T-helper 17 cell (primary cell): Measurements from ENCODE around the gene GZMM. TPM values are rescaled to one million over a fixed set of nuclear protein-coding genes. Genes with fewer than 3 reads are reported as not detected.
A peak's percentile ranks its signal among the peaks of the same experiment; 100 is the strongest.

ENCODE experiments used
- ATAC-seq: fragments of 150-1000 bp; cut with Tn5 transposase; 2 replicates; pipeline ENCODE4 v1.10.0; 2021; ENCODE audit warnings: mild to moderate bottlenecking, moderate library complexity
- DNase-seq, 3 donors: peaks; one replicate each; pipeline versions ENCODE4 v3.0.0 to v3.0.0-alpha.2; 2020 to 2021
- H3K9me3 ChIP-seq: one replicate; pipeline ENCODE4 v1.7.0; 2013; ENCODE audit warnings: low read length, mild to moderate bottlenecking; ENCODE audit not compliant: control insufficient read depth, poor library complexity, severe bottlenecking
- H3K27ac Mint-ChIP-seq: one replicate; pipeline ENCODE4 v1.8.0; 2022; ENCODE audit warnings: mild to moderate bottlenecking, moderate library complexity, mixed read lengths
- H3K27me3 Mint-ChIP-seq: one replicate; pipeline ENCODE4 v1.8.0; 2022; ENCODE audit warnings: mixed read lengths
- H3K36me3 Mint-ChIP-seq: one replicate; pipeline ENCODE4 v1.8.0; 2022; ENCODE audit warnings: low read depth, mixed read lengths
- H3K4me1 Mint-ChIP-seq: one replicate; pipeline ENCODE4 v1.8.0; 2022; ENCODE audit warnings: mild to moderate bottlenecking, mixed read lengths
- H3K4me3 Mint-ChIP-seq: one replicate; pipeline ENCODE4 v1.8.0; 2022; ENCODE audit warnings: mild to moderate bottlenecking, moderate library complexity, mixed read lengths
- total RNA-seq, 4 donors: library from RNA in 2 of 4; stranded (reverse) in 2 of 4; gene quantifications; one replicate each; pipeline ENCODE4 v1.2.3 and lab custom pipeline; 2022 to 2026

GZMM gene
- total RNA-seq, 2 donors from 2014 or later: 43.8 to 45.6 TPM

DNA sequence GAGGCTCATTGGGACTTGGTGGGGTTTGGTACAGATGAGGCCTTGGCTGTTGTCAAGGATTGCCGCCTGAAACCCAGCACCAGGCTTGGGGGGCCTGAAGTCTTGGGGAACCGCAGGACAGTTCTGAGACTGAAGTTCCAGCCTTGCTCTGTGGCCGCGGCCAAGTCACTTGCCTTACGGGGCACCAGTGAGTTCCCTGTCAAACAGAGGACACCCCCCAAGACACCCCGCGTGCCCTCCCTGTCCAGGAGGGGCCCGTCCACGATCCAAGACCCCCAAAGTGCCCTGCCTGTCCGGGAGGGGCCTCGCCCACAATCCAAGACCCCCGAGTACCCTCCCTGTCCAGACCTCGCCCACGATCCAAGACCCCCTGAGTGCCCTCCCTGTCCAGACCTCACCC, 9.8 kb upstream of the GZMM start:
- H3K36me3 Mint-ChIP-seq: no peaks in the 10 kb centered on the region
- no peak for DNase-seq
- no peak for ATAC-seq
- no peaks in the 10 kb centered on the region for H3K27me3 Mint-ChIP-seq
- H3K4me3 Mint-ChIP-seq: no peak overlapping the region
- H3K4me1 Mint-ChIP-seq: peaks cover 18% of the 10 kb centered on the region
- peak overlapping the region; percentile 83 for H3K27ac Mint-ChIP-seq
- H3K9me3 ChIP-seq: no peaks in the 10 kb centered on the region

DNA sequence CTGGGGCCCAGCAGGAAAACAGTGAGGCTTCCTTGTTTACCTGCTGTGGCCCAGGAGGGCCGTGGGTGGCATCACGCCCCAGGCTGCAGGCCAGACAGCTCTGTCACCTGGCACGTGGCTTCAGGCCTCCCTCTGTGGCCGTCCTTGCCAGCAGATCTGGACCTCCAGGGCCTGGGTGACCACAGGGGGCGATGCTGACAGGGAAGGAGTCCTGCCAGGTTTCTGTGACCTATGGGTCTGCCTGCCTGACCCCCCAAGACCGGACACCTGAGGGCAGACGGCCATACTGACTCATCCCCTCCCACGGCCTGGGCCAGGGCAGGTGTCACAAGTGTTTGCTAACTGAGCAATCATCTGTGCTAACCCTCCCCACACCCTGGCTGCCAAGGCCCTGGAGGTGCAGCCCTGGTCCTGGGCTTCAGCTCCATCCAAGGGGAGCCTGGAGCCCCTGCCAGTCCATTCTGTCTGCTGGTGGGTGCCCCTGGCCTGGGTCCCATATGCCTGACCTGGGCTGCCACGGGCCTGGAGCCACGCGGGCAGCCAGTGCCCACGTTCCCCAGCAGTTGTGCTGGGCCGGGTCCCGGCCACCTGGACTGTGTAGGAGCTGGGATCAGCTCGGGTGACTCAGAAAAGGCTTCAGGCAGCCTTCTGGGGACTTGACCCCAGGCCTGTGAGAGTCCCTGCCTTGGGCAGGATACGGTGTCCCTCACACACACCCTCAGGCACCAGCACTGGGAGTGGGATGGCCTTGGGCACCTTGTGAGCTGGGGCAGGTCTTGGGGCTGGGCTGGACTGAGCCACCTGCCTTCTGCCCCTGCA, 8.6 kb upstream of the GZMM start:
- no peaks in the 10 kb centered on the region for H3K9me3 ChIP-seq
- Mint-ChIP-seq H3K4me3 (peak overlapping the region; percentile 70), H3K27me3 (no peaks in the 10 kb centered on the region), H3K36me3 (no peaks in the 10 kb centered on the region), H3K4me1 (peaks cover 16% of the 10 kb centered on the region), H3K27ac (no peak overlapping the region)
- ATAC-seq: no peak
- DNase-seq: no peak

DNA sequence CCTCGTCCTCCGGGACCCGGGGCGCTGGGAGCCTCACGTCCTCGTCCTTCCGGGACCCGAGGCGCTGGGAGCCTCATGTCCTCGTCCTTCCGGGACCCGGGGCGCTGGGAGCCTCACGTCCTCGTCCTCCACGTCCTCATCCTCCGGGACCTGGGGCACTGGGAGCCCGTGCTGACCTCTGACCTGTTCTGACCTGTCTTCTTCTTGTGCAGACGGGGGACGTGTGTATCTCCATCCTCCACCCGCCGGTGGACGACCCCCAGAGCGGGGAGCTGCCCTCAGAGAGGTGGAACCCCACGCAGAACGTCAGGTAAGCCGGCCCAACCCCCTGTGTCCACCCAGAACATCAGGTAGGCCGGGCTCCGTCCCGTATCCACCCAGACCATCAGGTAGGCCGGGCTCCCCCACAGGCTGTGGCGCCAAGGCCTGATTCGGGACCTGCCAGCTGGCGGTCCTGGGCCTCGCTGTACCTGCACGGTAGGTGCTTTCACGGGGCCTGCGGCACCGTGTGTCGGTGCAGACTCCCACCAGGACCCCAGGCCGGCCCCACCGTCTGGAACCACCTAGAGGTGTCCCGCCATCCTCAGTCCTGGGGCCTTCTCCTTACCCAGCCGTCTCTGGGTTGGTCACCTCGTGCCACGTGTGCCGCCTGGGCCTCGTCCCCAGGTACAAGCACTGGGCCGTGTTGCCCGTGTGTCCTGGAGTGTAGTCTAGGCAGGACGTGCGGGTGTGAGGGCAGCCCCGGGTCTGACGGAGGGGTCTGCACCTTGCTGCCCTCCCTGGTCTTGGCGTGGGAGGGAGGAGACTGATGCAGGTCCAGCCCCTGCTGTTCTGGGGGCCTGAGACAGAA, 7.6 kb upstream of the GZMM start:
- no peaks in the 10 kb centered on the region for H3K9me3 ChIP-seq
- Mint-ChIP-seq H3K36me3 (no peaks in the 10 kb centered on the region), H3K4me1 (peaks cover 15% of the 10 kb centered on the region), H3K27ac (no peak overlapping the region), H3K27me3 (no peaks in the 10 kb centered on the region), H3K4me3 (no peak overlapping the region)
- DNase-seq: no peak
- ATAC-seq: no peak

DNA sequence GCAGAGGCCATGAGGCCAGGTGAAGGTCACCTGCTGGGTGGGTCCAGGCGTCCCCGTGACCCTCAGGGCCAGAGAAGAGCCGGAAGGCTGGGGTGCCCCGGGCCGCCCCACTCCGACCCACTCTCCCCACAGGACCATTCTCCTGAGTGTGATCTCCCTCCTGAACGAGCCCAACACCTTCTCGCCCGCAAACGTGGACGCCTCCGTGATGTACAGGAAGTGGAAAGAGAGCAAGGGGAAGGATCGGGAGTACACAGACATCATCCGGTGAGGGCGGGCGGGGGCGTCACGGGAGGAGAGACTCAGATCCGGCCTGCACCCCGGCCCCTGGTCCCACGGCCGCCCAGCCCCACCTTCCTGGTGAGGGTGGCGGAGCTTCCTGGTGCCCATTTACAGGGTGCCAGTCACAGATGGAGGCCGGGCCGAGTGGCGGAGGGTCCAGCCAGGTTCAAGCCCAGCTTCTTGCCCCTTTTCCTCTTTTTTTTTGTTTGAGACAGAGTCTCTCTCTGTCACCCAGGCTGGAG, 6.9 kb upstream of the GZMM start:
- Mint-ChIP-seq H3K4me1 (peaks cover 15% of the 10 kb centered on the region), H3K27me3 (no peaks in the 10 kb centered on the region), H3K27ac (no peak overlapping the region), H3K36me3 (no peaks in the 10 kb centered on the region), H3K4me3 (no peak overlapping the region)
- ATAC-seq (no peak), DNase-seq (no peak)
- no peaks in the 10 kb centered on the region for H3K9me3 ChIP-seq

DNA sequence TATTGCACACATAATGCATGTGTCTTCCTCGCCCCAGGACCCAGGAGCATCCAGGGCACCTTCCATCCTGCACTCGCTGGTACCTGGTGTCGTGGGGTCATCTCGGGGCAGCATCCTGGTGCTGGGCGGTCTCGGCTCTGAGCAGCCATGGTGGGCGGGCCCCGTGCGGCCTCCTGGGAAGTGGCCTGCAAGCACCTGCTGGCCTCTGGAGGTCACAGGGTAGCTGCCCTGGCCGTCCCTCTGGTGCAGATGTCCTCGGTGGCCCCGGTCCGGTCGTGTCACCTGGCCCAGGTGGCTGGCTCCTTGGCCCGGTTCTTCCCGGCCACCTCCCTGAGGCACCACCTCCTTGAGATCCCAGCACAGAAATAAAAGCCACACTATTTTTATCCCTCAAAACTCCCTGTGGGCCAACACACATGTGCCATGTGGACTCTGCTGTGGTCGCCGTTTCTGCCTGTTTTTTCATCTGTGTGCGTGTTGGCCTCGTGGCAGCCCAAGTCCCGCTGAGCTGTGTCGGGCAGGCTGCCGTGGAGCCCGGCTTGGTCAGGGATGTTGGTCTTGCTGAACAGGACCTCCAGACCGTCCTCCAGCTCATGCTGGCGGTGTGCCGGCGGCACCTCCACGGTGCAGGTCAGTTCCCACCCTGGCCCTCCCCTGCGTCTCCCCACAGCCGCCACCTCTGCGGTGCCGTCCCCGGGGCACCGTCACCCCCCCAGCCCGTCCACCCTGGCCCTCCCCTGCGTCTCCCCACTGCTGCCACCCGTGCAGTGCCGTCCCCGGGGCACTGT, 5.0 kb upstream of the GZMM start:
- Mint-ChIP-seq H3K27me3 (no peaks in the 10 kb centered on the region), H3K27ac (no peak overlapping the region), H3K4me3 (no peak overlapping the region), H3K36me3 (no peaks in the 10 kb centered on the region), H3K4me1 (peaks cover 11% of the 10 kb centered on the region)
- ATAC-seq: no peak
- DNase-seq: no peak
- H3K9me3 ChIP-seq: no peaks in the 10 kb centered on the region

DNA sequence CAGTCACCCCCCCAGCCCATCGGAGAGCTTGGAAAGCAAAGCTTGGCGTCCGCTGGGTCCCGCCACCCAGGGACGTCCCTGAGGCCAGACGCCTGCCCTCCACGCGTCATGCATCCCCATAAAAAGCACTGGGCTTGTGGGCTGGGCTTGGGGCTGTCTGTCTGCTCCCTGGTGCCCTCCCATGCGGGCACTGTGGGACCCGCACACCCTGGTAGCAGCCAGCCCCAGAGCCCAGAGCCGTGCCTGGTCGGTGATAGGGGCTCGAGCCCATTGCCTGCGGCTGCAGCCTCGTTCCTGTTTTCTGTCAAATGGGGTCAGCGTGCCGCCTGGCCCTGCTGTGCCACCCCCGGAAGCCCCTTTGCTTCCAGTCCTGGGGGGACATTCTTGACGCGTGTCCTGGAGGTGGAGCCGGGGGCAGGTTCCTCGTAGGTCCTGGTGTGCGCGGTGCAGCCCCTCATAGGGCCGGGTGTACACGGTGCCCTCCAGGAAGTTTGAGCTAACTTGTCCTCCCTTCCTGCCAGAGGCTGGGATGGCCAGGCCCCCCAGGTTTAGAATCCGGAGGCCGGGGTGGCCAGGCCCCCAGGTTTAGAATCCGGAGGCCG, 4.3 kb upstream of the GZMM start:
- no peak overlapping the region for H3K27ac Mint-ChIP-seq
- peaks cover 13% of the 10 kb centered on the region for H3K4me1 Mint-ChIP-seq
- no peak overlapping the region for H3K4me3 Mint-ChIP-seq
- no peaks in the 10 kb centered on the region for H3K36me3 Mint-ChIP-seq
- H3K9me3 ChIP-seq: no peaks in the 10 kb centered on the region
- no peaks in the 10 kb centered on the region for H3K27me3 Mint-ChIP-seq
- no peak for DNase-seq
- ATAC-seq: no peak

DNA sequence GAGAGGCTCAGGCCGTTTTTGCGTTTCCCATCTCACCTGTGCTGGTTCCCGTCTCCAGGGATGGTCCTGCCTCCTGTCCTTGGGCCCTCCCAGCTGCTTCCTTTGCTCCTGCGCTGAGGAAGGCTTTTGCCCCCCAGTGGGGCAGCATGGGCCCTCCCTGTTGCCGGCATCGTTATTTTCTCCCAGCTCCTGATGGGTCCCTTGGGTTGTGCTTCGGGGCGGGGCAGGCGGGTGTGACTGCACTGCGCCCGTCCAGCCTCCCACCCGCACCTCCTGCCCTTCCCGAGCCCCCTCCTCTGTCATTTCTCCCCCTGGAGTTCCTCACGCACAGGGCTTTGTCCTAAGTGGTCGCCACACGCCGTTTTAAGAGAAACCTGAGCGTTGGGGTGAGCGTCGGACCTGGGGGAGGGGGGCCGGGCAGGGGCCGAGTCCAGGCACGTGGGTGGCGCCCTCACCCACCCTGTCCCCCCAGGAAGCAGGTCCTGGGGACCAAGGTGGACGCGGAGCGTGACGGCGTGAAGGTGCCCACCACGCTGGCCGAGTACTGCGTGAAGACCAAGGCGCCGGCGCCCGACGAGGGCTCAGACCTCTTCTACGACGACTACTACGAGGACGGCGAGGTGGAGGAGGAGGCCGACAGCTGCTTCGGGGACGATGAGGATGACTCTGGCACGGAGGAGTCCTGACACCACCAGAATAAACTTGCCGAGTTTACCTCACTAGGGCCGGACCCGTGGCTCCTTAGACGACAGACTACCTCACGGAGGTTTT, 2.8 kb upstream of the GZMM start:
- Mint-ChIP-seq H3K36me3 (no peaks in the 10 kb centered on the region), H3K27ac (no peak overlapping the region), H3K27me3 (no peaks in the 10 kb centered on the region), H3K4me3 (no peak overlapping the region), H3K4me1 (peaks cover 16% of the 10 kb centered on the region)
- no peaks in the 10 kb centered on the region for H3K9me3 ChIP-seq
- DNase-seq (no peak), ATAC-seq (no peak)

DNA sequence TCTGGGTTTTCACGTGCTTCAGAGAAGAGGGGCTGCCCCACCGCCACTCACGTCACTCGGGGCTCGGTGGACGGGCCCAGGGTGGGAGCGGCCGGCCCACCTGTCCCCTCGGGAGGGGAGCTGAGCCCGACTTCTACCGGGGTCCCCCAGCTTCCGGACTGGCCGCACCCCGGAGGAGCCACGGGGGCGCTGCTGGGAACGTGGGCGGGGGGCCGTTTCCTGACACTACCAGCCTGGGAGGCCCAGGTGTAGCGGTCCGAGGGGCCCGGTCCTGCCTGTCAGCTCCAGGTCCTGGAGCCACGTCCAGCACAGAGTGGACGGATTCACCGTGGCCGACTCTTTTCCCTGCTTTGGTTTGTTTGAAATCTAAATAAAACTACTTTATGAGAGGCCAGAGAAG, 2.2 kb upstream of the GZMM start:
- no peak for ATAC-seq

DNA sequence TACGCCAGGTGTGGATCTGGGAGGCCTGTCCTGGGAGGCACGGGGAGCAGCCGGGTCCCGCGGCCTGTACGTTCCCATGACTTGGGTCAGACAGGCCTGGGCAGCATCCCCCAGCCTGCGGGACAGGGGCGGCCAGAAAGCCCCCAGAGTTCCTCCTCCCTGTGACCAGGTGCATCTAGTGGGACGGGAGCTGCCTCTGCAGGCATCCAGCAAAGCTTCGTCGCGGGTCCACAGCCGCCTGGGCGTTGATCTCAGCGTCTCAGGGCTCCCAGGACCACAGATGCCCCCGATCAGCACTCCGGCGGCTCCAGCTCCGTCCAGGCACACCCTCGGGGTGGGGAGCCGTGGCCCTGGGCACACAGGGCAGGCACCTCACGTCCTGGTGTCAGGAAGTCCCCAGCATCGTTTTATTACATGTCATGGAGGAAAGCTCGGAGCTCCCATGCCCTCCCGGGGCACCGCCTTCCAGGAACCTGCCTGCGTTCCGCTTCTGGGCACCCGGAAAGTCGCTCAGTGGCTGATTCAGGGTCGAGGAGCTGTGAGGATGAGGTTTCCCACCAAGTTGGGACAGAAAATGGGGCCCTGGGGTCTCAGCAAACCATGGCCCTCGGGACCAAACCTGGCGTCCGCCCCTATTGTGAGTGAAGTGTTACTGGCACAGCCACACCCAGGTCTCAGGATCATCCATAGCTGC, 1.5 kb upstream of the GZMM start:
- DNase-seq: no peak
- no peaks in the 10 kb centered on the region for H3K9me3 ChIP-seq
- no peaks in the 10 kb centered on the region for H3K27me3 Mint-ChIP-seq
- no peaks in the 10 kb centered on the region for H3K36me3 Mint-ChIP-seq
- no peak overlapping the region for H3K27ac Mint-ChIP-seq
- no peak for ATAC-seq
- peaks cover 16% of the 10 kb centered on the region for H3K4me1 Mint-ChIP-seq
- H3K4me3 Mint-ChIP-seq: no peak overlapping the region

More for the DNA sequence above, 2.2 kb upstream of the GZMM start:
- Mint-ChIP-seq H3K27ac (no peak overlapping the region), H3K4me1 (peaks cover 16% of the 10 kb centered on the region), H3K36me3 (no peaks in the 10 kb centered on the region), H3K27me3 (no peaks in the 10 kb centered on the region), H3K4me3 (no peak overlapping the region)
- no peaks in the 10 kb centered on the region for H3K9me3 ChIP-seq
- no peak for DNase-seq

DNA sequence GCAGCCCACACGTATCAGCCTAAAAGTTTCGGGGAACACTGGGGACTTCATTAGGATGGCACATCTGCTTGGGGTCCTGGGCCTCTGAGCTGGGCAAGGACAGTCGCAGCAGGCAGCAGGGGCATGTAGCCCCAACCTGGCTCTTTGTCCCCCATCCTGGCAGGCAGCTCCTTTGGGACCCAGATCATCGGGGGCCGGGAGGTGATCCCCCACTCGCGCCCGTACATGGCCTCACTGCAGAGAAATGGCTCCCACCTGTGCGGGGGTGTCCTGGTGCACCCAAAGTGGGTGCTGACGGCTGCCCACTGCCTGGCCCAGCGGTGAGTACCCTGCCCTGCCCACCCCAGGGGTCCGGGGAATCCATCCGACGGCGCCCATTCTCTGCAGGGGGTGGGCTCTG, 3.3 kb downstream of the GZMM start:
- Mint-ChIP-seq H3K36me3 (no peaks in the 10 kb centered on the region), H3K27ac (no peak overlapping the region), H3K4me3 (no peak overlapping the region), H3K4me1 (peaks cover 15% of the 10 kb centered on the region), H3K27me3 (no peaks in the 10 kb centered on the region)
- H3K9me3 ChIP-seq: no peaks in the 10 kb centered on the region
- DNase-seq (no peak), ATAC-seq (no peak)

DNA sequence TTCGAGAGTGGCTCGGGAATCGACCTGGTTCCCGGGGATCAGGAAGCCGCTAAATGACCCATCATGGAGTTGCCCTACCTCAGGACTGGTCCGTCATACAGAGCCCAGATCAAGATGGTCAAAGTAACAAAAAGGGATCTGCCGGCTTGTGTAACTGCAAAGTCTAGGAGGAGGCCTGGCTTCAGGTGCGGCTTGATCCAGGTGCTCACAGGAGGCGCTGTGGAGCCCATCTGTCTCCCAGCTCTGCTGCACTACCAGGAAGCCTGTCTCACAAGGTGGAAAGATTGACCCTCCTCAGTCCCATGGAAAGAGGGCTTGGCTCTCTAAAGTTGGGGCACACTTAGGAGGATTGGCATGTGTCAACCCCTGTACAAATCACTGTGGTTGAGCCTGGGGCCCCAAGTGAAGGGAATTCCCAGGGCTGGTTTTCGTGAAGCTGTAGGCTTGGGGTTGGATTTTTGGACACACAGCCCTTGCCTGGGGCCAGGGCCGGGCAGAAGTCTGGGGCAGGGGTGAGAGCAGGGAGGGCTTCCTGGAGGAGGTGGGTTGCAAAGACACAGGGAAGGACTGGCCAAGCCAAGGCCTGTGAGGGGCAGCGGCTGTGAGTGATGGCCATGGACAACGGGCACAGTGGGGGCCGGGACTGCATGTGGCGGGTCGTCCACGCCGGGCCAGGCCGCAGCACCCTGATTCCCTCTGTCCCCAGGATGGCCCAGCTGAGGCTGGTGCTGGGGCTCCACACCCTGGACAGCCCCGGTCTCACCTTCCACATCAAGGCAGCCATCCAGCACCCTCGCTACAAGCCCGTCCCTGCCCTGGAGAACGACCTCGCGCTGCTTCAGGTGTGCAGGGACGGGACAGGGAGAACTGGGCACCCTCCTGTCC, 4.2 kb downstream of the GZMM start:
- H3K4me3 Mint-ChIP-seq: no peak overlapping the region
- H3K27me3 Mint-ChIP-seq: no peaks in the 10 kb centered on the region
- peaks cover 15% of the 10 kb centered on the region for H3K4me1 Mint-ChIP-seq
- H3K9me3 ChIP-seq: no peaks in the 10 kb centered on the region
- ATAC-seq: no peak
- H3K27ac Mint-ChIP-seq: no peak overlapping the region
- no peaks in the 10 kb centered on the region for H3K36me3 Mint-ChIP-seq
- DNase-seq: no peak
